ENCODE results near the gene WNT3. TPM values are rescaled to one million over a fixed set of nuclear protein-coding genes. Genes with fewer than 3 reads are reported as not detected.
A peak's percentile ranks its signal among the peaks of the same experiment; 100 is the strongest.

Gene WNT3
- total and polyA plus RNA-seq, 2 of the 8 experiments (the other 6 are each of a cell fraction or from before 2014, with no cell fraction given), result 0.56 to 2.0 TPM

GRCh38 chr17:46833840-46834208, 15.3 kb upstream of the WNT3 start:
- no peaks in the 10 kb centered on the region for H3K79me1 ChIP-seq (ENCODE audit: low read depth, low read length)
- H3K18ac ChIP-seq (ENCODE audit: extremely low read depth, low read length), result no peak overlapping the region
- no peaks in the 10 kb centered on the region for H3K9me3 ChIP-seq (ENCODE audit: insufficient read depth in 2 of 2, low read depth in 1 of 2, low read length in 1 of 2)
- no peak overlapping the region for H3K56ac ChIP-seq (replicated peaks; ENCODE audit: insufficient read length, low read depth, low read length)
- no peak overlapping the region for H4K5ac ChIP-seq (ENCODE audit: insufficient read length, low read depth, low read length)
- no peak overlapping the region for H2BK15ac ChIP-seq (ENCODE audit: low read length)
- no peak overlapping the region for H2BK120ac ChIP-seq (replicated peaks; ENCODE audit: low read depth, low read length)
- H2AK5ac ChIP-seq (ENCODE audit: low read depth, low read length), result no peak overlapping the region
- no peak overlapping the region for H3K4me3 ChIP-seq (ENCODE audit: extremely low read depth in 1 of 4, insufficient read depth in 2 of 4, low read depth in 3 of 4, low read length in 4 of 4)
- H3K27ac ChIP-seq (ENCODE audit: low read depth, low read length), result no peak overlapping the region
- ChIA-PET POLR2A (ENCODE audit: partially characterized antibody) (interaction anchor here (0.9 to 1.7 kb wide), 3 partner anchors 9 to 110 kb away, joined by 3 to 5 read pairs (median 3); no protein-coding TSS in a partner anchor), CTCF (ENCODE audit: partially characterized antibody) (interaction anchor here (1.0 to 7.4 kb wide), 11 partner anchors 8 to 108 kb away, joined by 3 to 81 read pairs (median 6); no protein-coding TSS in a partner anchor)
- H4K91ac ChIP-seq (replicated peaks; ENCODE audit: insufficient read length, low read length), result no peak overlapping the region
- no peak overlapping the region for H3K14ac ChIP-seq (ENCODE audit: insufficient read length)
- H3K23ac ChIP-seq (ENCODE audit: insufficient read length), result no peak overlapping the region
- no peaks in the 10 kb centered on the region for H3K23me2 ChIP-seq (ENCODE audit: low read depth, low read length)
- DNase-seq (ENCODE audit: low read depth in 1 of 2, low spot score in 2 of 2) (no peak), FAIRE-seq (no peak)
- H3K36me3 ChIP-seq (ENCODE audit: control insufficient read depth in 2 of 4, insufficient read depth in 4 of 4, low read length in 3 of 4), result no peaks in the 10 kb centered on the region
- H4K8ac ChIP-seq (ENCODE audit: extremely low read depth, insufficient read depth, low read length), result no peak overlapping the region
- H3K9ac ChIP-seq (replicated peaks in 1 of 4; ENCODE audit: extremely low read depth in 1 of 4, low read depth in 3 of 4, low read length in 3 of 4), result no peak overlapping the region
- H2AFZ ChIP-seq (ENCODE audit: low read length), result no peak overlapping the region
- H3K4ac ChIP-seq (replicated peaks; ENCODE audit: insufficient read length, low read depth, low read length), result no peak overlapping the region
- H3K4me1 ChIP-seq (replicated peaks in 1 of 4; ENCODE audit: control insufficient read depth in 3 of 4, insufficient read depth in 4 of 4, low read length in 3 of 4), result peaks cover 5 to 18% (median 14%) of the 10 kb centered on the region in 4 experiments
- peaks cover 0 to 39% (median 15%) of the 10 kb centered on the region in 4 experiments; a peak in 5 of 7 replicates for H3K27me3 ChIP-seq (replicated peaks in 1 of 4; ENCODE audit: control insufficient read depth in 3 of 4, extremely low read depth in 1 of 4, insufficient read depth in 3 of 4, low read length in 3 of 4)
- no peak overlapping the region for H3K4me2 ChIP-seq (ENCODE audit: insufficient read depth in 1 of 2, low read depth in 2 of 2, low read length in 2 of 2)
- TF ChIP-seq SP2 (IDR thresholded peaks at IDR 0.05; ENCODE audit: low read length) (no peak), ATF3 (IDR thresholded peaks at IDR 0.05; ENCODE audit: insufficient read depth, low read depth, low read length) (0 out of 2 replicates have a peak, but pooled peaks have one; percentile 3)
- H2BK20ac ChIP-seq (ENCODE audit: low read length), result no peak overlapping the region
- H2BK5ac ChIP-seq (ENCODE audit: low read depth, low read length), result no peak overlapping the region
- H3K79me2 ChIP-seq (ENCODE audit: control insufficient read depth in 1 of 2, insufficient read depth in 2 of 2, low read length in 2 of 2), result no peaks in the 10 kb centered on the region
- H2BK12ac ChIP-seq (ENCODE audit: low read depth, low read length), result no peak overlapping the region
- 85% methylated on average over 2 of the region's 2 CpGs; no CpG with 5 or more reads in 1 of the 2 experiments for WGBS, 2 experiments (ENCODE audit: extremely low coverage in 1 of 2, insufficient coverage in 1 of 2, insufficient read length in 1 of 2, insufficient replicate concordance in 2 of 2, low coverage in 1 of 2, low lambda C conversion rate in 2 of 2, missing lambda C conversion rate in 1 of 2)
- H4K20me1 ChIP-seq (replicated peaks in 1 of 2; ENCODE audit: control insufficient read depth in 1 of 2, insufficient read depth in 2 of 2, low read length in 2 of 2), result peaks cover 0 to 1% of the 10 kb centered on the region in 2 experiments

Data from H1 (cell line).